Measurements from ENCODE around the gene EPB41L3.

Gene EPB41L3

GRCh38 chr18:5449858-5450509 lies 93.8 kb downstream of the EPB41L3 start:
- no peak for DNase-seq

GRCh38 chr18:5447442-5447841 lies 96.4 kb downstream of the EPB41L3 start:
- no peak for DNase-seq

- no peak for DNase-seq
Observed at GRCh38 chr18:5444847-5445246, 99.0 kb downstream of the EPB41L3 start.

GRCh38 chr18:5444269-5444668 lies 99.5 kb downstream of the EPB41L3 start:
- no peak for DNase-seq

- no peak for DNase-seq
Observed at GRCh38 chr18:5439986-5440696, 103.7 kb downstream of the EPB41L3 start.

GRCh38 chr18:5434425-5434824 lies 109.4 kb downstream of the EPB41L3 start:
- DNase-seq: no peak

GRCh38 chr18:5431836-5432575 lies 111.8 kb downstream of the EPB41L3 start:
- DNase-seq: no peak

- no peak for DNase-seq
Observed at GRCh38 chr18:5430131-5430530, 113.7 kb downstream of the EPB41L3 start.

GRCh38 chr18:5429681-5430080 lies 114.1 kb downstream of the EPB41L3 start:
- no peak for DNase-seq

GRCh38 chr18:5425721-5426120 lies 118.1 kb downstream of the EPB41L3 start:
- no peak for DNase-seq

GRCh38 chr18:5424903-5425664 lies 118.7 kb downstream of the EPB41L3 start:
- peak; percentile 36 for DNase-seq

GRCh38 chr18:5422626-5423025 lies 121.2 kb downstream of the EPB41L3 start:
- DNase-seq: no peak

GRCh38 chr18:5421981-5422380 lies 121.8 kb downstream of the EPB41L3 start:
- DNase-seq: no peak

GRCh38 chr18:5420906-5421305 lies 122.9 kb downstream of the EPB41L3 start:
- no peak for DNase-seq

GRCh38 chr18:5419601-5420000 lies 124.2 kb downstream of the EPB41L3 start:
- no peak for DNase-seq

GRCh38 chr18:5419030-5419429 lies 124.8 kb downstream of the EPB41L3 start:
- no peak for DNase-seq

- DNase-seq: no peak
Observed at GRCh38 chr18:5417342-5417741, 126.5 kb downstream of the EPB41L3 start.

GRCh38 chr18:5416112-5416511 lies 127.7 kb downstream of the EPB41L3 start:
- no peak for DNase-seq

- no peak for DNase-seq
Observed at GRCh38 chr18:5415665-5416064, 128.1 kb downstream of the EPB41L3 start.

GRCh38 chr18:5415031-5415430 lies 128.8 kb downstream of the EPB41L3 start:
- no peak for DNase-seq

GRCh38 chr18:5414546-5414945 lies 129.3 kb downstream of the EPB41L3 start:
- DNase-seq: no peak

GRCh38 chr18:5413447-5413846 lies 130.3 kb downstream of the EPB41L3 start:
- no peak for DNase-seq

GRCh38 chr18:5410582-5410981 lies 133.2 kb downstream of the EPB41L3 start:
- DNase-seq: no peak

Measured in activated CD4-positive, alpha-beta T cell treated with anti-CD3 and anti-CD28 coated beads, Interleukin-2, amount 50 U/mL, for 16 hours (primary cell).